Vagina (tissue), 2 donors: ENCODE data around the gene SLC35E4. TPM values are rescaled to one million over a fixed set of nuclear protein-coding genes. Genes with fewer than 3 reads are reported as not detected.

Source experiments
- DNase-seq, 2 donors: peaks; one replicate each; pipeline ENCODE4 v3.0.0-alpha.2; 2017; ENCODE audit errors: extremely low spot score in 2 of 2
- H3K27ac ChIP-seq: fragments of 200-600 bp; sonication (generic); one replicate; pipeline ENCODE4 v1.5.1; 2019
- H3K27me3 ChIP-seq: fragments of 200-600 bp; sonication (generic); one replicate; pipeline ENCODE4 v1.5.1; 2019
- H3K36me3 ChIP-seq, 2 donors: fragments of 200-600 bp; sonication (generic); one replicate each; pipeline ENCODE4 v1.5.1; 2017 to 2019
- H3K4me1 ChIP-seq: fragments of 200-600 bp; sonication (generic); one replicate; pipeline ENCODE4 v1.5.1; 2019
- H3K4me3 ChIP-seq, 2 donors: fragments of 200-600 bp; sonication (generic); 1 replicate in 1 of 2; 2 replicates in 1 of 2; pipeline ENCODE4 v1.5.1; 2016 to 2019
- H3K9me3 ChIP-seq: fragments of 200-600 bp; sonication (generic); one replicate; pipeline ENCODE4 v1.5.1; 2019
- CTCF ChIP-seq, 3 experiments: fragments of 450-650 bp in 2 of 3; fragments of 200-600 bp in 1 of 3; sonication (generic) in 1 of 3; IDR thresholded peaks; one replicate each; pipeline ENCODE4 v1.5.1; 2017 to 2019; ENCODE audit warnings: antibody characterized with exemption in 3 of 3, mild to moderate bottlenecking in 2 of 3, moderate library complexity in 2 of 3
- POLR2A ChIP-seq, 2 donors: fragments of 450-650 bp; IDR thresholded peaks; one replicate each; pipeline ENCODE4 v1.6.1; 2017; ENCODE audit warnings: antibody characterized with exemption in 2 of 2, mild to moderate bottlenecking in 2 of 2, moderate library complexity in 2 of 2
- POLR2AphosphoS5 ChIP-seq, 2 donors: sonication (generic); formaldehyde crosslinking; IDR thresholded peaks; one replicate each; pipeline ENCODE4 v1.9.0; 2017; ENCODE audit warnings: antibody characterized with exemption in 2 of 2, mild to moderate bottlenecking in 2 of 2, low read depth in 1 of 2; ENCODE audit not compliant: insufficient read depth in 1 of 2
- intact Hi-C: fragments of 100-400 bp; cut with DNase I; formaldehyde crosslinking; loops from one replicate; pipeline ENCODE4 v1.15.1; 2023
- total RNA-seq: library from RNA; depleted of rRNA; stranded (reverse); fragments of >200 nt; gene quantifications from one replicate; pipeline ENCODE4 v1.2.3, GENCODE V29; 2016

SLC35E4 gene
- total RNA-seq, 1 donor from 2014 or later = 6.4 TPM

GRCh38 chr22:30694640-30695350, 59.2 kb downstream of the SLC35E4 start, which contains the start of gene OSBP2:
Gene OSBP2 (plus strand): TSS chr22:30694874. CDS start chr22:30694910, 36 bp downstream.
- no peaks in the 10 kb centered on the region for H3K27me3 ChIP-seq
- TF ChIP-seq POLR2A (IDR thresholded peaks at IDR 0.05) (no peak), POLR2AphosphoS5 (IDR thresholded peaks at IDR 0.05; ENCODE audit: insufficient read depth in 1 of 2, low read depth in 1 of 2) (no peak), CTCF (IDR thresholded peaks at IDR 0.05) (no peak)
- no peak within 1 kb of the TSS for H3K27ac ChIP-seq
- DNase-seq = no peak
- intact Hi-C loops = no loop called here
- no peaks in the 10 kb centered on the region for H3K36me3 ChIP-seq
- peaks cover 8% of the 10 kb centered on the region for H3K4me1 ChIP-seq
- peak within 1 kb of the TSS; percentile 55 to 58 for H3K4me3 ChIP-seq
- H3K9me3 ChIP-seq = no peaks in the 10 kb centered on the region

DNA sequence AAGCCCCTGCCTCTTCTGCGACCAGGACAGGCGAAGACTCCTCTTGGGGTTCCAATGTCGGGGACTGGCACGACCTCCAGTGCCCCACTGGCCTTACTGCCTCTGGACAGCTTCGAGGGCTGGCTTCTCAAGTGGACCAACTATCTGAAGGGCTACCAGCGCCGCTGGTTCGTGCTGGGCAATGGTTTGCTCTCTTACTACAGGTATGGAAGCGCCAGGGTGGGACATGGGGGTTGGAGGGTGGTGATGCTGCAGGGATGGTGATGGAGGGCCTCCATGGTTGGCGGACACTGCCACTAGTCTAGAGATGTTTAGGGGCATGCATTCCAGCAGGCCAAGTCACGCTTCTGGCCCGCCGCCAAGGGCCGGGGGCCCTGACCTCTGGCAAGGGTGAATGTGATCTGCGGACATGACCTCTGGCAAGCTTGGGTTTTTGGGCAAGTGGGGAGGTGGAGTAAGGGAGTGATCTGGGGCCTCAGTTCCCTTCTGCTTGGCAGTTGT, 59.8 kb downstream of the SLC35E4 start:
- intact Hi-C loops = no loop called here
- Histone ChIP-seq H3K4me1 (peaks cover 8% of the 10 kb centered on the region), H3K4me3 (peak overlapping the region; percentile 49 to 55), H3K36me3 (no peaks in the 10 kb centered on the region), H3K9me3 (no peaks in the 10 kb centered on the region), H3K27ac (no peak overlapping the region), H3K27me3 (no peaks in the 10 kb centered on the region)
- TF ChIP-seq POLR2AphosphoS5 (IDR thresholded peaks at IDR 0.05; ENCODE audit: insufficient read depth in 1 of 2, low read depth in 1 of 2) = no peak
- no peak for TF ChIP-seq POLR2A (IDR thresholded peaks at IDR 0.05)
- TF ChIP-seq CTCF (IDR thresholded peaks at IDR 0.05) = no peak
- no peak for DNase-seq

GRCh38 chr22:30695871-30696655, 60.5 kb downstream of the SLC35E4 start:
- Histone ChIP-seq H3K27me3 (no peaks in the 10 kb centered on the region), H3K4me3 (no peak overlapping the region), H3K9me3 (no peaks in the 10 kb centered on the region), H3K27ac (no peak overlapping the region), H3K4me1 (peaks cover 8% of the 10 kb centered on the region), H3K36me3 (no peaks in the 10 kb centered on the region)
- no peak for DNase-seq
- intact Hi-C loops = no loop called here
- no peak for TF ChIP-seq CTCF (IDR thresholded peaks at IDR 0.05)
- no peak for TF ChIP-seq POLR2A (IDR thresholded peaks at IDR 0.05)
- TF ChIP-seq POLR2AphosphoS5 (IDR thresholded peaks at IDR 0.05; ENCODE audit: insufficient read depth in 1 of 2, low read depth in 1 of 2) = no peak

Other genes with a start within 250 kb of the SLC35E4 start
- gene RNF215, start 248.4 kb upstream of the SLC35E4 start, total RNA-seq = 17.4 TPM
- gene SEC14L2, start 238.8 kb upstream of the SLC35E4 start, total RNA-seq = 20.6 TPM
- gene MTFP1, start 210.0 kb upstream of the SLC35E4 start, total RNA-seq = 21.1 TPM
- gene SEC14L3, start 163.8 kb upstream of the SLC35E4 start, total RNA-seq = not detected
- not detected for gene SEC14L4, start 130.1 kb upstream of the SLC35E4 start, total RNA-seq
- not detected for gene SEC14L6, start 89.0 kb upstream of the SLC35E4 start, total RNA-seq
- gene GAL3ST1, start 61.1 kb upstream of the SLC35E4 start, total RNA-seq = not detected
- gene PES1, start 43.9 kb upstream of the SLC35E4 start, total RNA-seq = 75.6 TPM
- 20.4 TPM for gene TCN2, start 28.6 kb upstream of the SLC35E4 start, total RNA-seq
- gene DUSP18, start 32.1 kb downstream of the SLC35E4 start, total RNA-seq = 7.4 TPM
- gene OSBP2, start 59.1 kb downstream of the SLC35E4 start, total RNA-seq = 3.7 TPM